IPS-18c (cell line): ENCODE data around the gene GLRX5.
"Not testable (repeated sequence)": the region's sequence is repeated elsewhere in the genome, so short reads cannot be mapped to it uniquely, and the experiment has no call there.

ENCODE experiments used
- H3K4me3 ChIP-seq: 2 replicates; pipeline ENCODE4 v1.7.0; 2013; ENCODE audit warnings: low read depth, mild to moderate bottlenecking, low read length, moderate library complexity; ENCODE audit not compliant: insufficient read depth
- H3K9me3 ChIP-seq: one replicate; pipeline ENCODE4 v1.6.1; 2013; ENCODE audit warnings: mild to moderate bottlenecking, low read length, moderate library complexity; ENCODE audit not compliant: control insufficient read depth, insufficient read depth

The GLRX5 gene

DNA sequence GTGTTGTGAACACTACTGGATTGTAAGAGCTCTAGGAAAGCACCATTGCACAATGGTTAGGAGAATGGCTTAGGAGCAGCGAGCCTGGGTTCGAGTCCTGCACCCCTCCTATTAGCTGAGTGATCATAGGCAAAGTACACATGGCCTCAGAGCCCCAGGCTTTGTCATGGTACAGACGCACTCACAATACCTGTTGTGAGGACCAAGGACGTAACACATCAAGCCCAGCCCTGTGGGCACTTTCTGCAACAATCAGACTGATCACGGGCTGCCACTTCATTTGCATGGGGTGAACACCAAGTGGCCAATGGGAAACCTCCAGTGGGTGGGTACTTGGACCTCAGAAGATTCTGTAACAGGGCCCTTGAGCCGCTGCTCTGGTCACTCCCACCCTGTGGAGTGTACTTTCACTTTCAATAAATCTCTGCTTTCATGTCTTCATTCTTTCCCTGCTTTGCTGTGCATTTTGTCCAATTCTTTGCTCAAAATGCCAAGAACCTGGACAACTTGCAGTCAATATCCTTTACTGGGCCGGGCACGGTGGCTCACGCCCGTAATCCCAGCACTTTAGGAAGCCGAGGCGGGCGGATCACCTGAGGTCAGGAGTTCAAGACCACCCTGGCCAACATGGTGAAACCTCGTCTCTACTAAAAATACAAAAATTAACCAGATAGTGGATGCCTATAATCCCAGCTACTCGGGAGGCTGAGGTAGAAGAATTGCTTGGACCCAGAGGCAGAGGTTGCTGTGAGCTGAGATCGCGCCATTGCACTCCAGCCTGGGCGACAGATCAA is 28.2 kb downstream of the GLRX5 start:
- Histone ChIP-seq H3K4me3 (no peak overlapping the region), H3K9me3 (no peaks in the 10 kb centered on the region)

- Histone ChIP-seq H3K9me3 (no peaks in the 10 kb centered on the region), H3K4me3 (no peak overlapping the region)
These were observed 29.2 kb downstream of the GLRX5 start for GRCh38 chr14:95564060-95564459.

- Histone ChIP-seq H3K4me3 (no peak overlapping the region), H3K9me3 (no peaks in the 10 kb centered on the region)
These were observed 34.6 kb downstream of the GLRX5 start for GRCh38 chr14:95569440-95569839.

DNA sequence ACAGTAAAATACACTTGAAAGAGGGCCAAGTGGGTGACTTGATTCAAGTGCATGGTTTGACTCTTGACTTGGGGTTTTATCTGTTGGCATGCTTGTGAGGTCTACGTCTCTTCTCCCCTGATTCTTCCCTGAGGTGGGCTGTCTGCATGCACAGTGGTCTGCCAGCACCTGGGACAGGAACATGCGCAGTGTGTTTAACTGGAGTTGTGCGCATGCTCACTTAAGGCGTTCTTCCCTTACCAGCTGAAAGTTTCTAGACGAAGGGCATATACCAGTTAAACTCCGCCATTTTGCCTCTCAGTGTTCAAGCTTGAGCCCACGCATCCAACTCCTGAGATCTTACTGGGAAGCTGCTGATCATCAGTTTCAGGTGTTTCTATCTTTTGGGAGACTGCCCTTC is 38.5 kb downstream of the GLRX5 start:
- H3K4me3 ChIP-seq: no peak overlapping the region

GRCh38 chr14:95575840-95576473 is 41.1 kb downstream of the GLRX5 start:
- H3K4me3 ChIP-seq: no peak overlapping the region; the same call in 1 of the 2 replicates

More for the DNA sequence above, 38.5 kb downstream of the GLRX5 start:
- H3K9me3 ChIP-seq: no peaks in the 10 kb centered on the region

DNA sequence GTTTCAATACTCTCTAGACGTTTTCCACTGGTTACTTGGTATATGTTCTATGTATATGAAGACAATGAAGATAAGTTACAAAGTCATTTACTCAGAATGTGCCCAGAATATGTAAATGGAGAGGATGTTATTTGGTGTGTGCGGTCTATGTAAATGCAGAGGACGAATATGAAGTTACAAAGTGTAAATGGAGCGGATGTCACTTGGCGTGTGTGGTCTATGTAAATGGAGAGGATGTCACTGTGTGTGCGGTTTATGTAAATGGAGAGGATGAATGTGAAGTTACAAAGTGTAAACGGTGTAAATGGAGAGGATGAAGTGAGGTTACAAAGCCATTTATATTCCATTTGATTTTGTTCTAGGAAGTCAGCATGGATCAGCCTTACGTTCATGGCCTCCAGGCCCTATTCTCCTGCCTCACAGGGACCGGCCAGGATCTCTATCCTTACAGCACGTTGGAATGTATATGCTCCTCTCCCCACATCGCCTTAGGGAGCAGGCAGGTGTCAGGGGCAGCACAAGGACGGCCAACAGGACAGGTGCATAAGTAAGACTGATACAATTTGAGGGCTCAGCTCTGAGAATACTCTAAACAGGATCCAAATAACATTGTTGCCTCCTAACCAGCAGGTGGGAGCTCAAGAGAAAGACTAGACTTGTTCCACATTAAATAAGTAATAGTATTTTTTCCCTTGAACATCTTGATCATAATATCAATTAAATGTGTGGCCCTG is 42.4 kb downstream of the GLRX5 start:
- Histone ChIP-seq H3K4me3 (no peak overlapping the region), H3K9me3 (no peaks in the 10 kb centered on the region)

More at GRCh38 chr14:95575840-95576473, 41.1 kb downstream of the GLRX5 start:
- H3K9me3 ChIP-seq: no peaks in the 10 kb centered on the region

- Histone ChIP-seq H3K4me3 (no peak overlapping the region), H3K9me3 (no peaks in the 10 kb centered on the region)
These were observed 43.0 kb downstream of the GLRX5 start for GRCh38 chr14:95577870-95578269.

DNA sequence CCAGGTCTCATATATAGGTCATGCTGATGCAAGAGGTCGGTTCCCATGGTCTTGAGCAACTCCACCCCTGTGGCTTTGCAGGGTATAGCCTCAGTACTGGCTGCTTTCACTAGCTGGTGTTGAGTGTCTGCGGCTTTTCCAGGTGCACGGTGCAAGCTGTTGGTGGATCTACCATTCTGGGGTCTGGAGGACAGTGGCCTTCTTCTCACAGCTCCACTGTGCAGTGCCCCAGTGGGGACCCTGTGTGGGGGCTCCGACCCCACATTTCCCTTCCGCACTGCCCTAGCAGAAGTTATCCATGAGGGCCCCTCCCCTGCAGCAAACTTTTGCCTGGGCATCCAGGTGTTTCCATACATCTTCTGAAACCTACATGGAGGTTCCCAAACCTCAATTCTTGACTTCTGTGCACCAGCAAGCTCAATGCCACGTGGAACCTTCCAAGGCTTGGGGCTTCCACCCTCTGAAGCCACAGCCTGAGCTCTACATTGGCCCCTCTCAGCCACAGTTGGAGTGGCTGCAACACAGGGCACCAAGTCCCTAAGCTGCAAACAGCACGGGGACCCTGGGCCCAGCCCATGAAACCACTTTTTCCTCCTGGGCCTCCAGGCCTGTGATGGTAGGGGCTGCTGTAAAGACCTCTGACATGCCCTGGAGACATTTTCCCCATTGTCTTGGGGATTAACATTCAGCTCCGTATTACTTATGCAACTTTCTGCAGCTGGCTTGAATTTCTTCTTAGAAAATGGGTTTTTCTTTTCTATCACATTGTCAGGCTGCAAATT is 49.2 kb downstream of the GLRX5 start:
- not testable (repeated sequence) for H3K9me3 ChIP-seq, H3K4me3 ChIP-seq

DNA sequence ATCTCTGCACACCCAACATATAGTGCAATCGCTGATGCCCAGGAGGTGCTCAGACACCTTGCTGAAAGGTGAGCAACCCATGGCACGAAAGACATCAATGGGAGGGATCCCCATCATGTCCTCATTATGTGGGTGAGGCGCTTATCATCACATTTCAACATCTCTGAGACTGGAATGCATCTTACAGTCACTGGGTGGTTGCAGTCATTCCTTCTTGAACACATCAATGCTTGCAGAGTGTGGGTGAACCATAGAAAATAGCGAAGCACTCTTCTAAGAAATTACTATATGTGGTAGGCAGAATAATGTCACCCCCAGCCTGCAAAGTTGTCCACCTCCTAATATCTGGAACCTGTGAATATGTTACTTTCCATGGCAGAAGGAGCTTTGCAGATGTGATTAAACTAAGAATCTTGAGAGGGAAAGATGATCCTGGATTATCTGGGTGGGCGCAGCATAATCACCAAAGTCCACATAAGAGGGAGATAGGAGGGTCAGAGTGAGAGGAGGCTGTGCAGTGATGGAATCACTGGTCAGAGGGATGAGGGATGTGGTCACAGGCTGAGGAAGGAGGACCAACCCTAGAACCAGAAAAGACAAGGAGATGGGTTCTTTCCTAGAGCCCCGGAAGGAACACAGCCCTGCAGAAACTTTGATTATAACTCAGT is 51.2 kb downstream of the GLRX5 start:
- Histone ChIP-seq H3K4me3 (no peak overlapping the region), H3K9me3 (peaks cover 3% of the 10 kb centered on the region)

GRCh38 chr14:95591182-95591581 is 56.3 kb downstream of the GLRX5 start:
- H3K4me3 ChIP-seq, H3K9me3 ChIP-seq: not testable (repeated sequence)
